NCI-H510A (cell line): Measurements from ENCODE around the gene IQGAP3.
"Not testable (repeated sequence)": the region's sequence is repeated elsewhere in the genome, so short reads cannot be mapped to it uniquely, and the experiment has no call there.

Source experiments
- DNase-seq: peaks from one replicate; lab custom pipeline; 2025; lab: John Stamatoyannopoulos, UW

IQGAP3 gene

GRCh38 chr1:156594190-156594589, 21.8 kb upstream of the IQGAP3 start:
- DNase-seq = no peak

- DNase-seq = no peak
These were observed 21.3 kb upstream of the IQGAP3 start for GRCh38 chr1:156593661-156593989.

GRCh38 chr1:156592910-156593660, 20.7 kb upstream of the IQGAP3 start:
- peak; percentile 72 for DNase-seq

GRCh38 chr1:156592158-156592909, 20.0 kb upstream of the IQGAP3 start:
- no peak for DNase-seq

GRCh38 chr1:156591432-156592157, 19.2 kb upstream of the IQGAP3 start, which contains the start of gene NAXE:
Gene NAXE, plus strand, starts transcription at chr1:156591776. Its CDS starts 29 bp downstream, at chr1:156591805.
- DNase-seq = peak; percentile 87

- DNase-seq = peak; percentile 41
These were observed 18.7 kb upstream of the IQGAP3 start for GRCh38 chr1:156591181-156591431.

GRCh38 chr1:156590326-156591180, 18.2 kb upstream of the IQGAP3 start:
- no peak for DNase-seq

- DNase-seq = no peak
These were observed 17.2 kb upstream of the IQGAP3 start for GRCh38 chr1:156589546-156589945.

GRCh38 chr1:156587927-156588326, 15.6 kb upstream of the IQGAP3 start:
- not testable (repeated sequence) for DNase-seq

- no peak for DNase-seq
These were observed 14.6 kb upstream of the IQGAP3 start for GRCh38 chr1:156586892-156587477.

- DNase-seq = no peak
These were observed 14.0 kb upstream of the IQGAP3 start for GRCh38 chr1:156586323-156586722.

GRCh38 chr1:156584813-156585212, 12.4 kb upstream of the IQGAP3 start:
- peak; percentile 50 for DNase-seq

- DNase-seq = no peak
These were observed 11.7 kb upstream of the IQGAP3 start for GRCh38 chr1:156583821-156584622.

- DNase-seq = no peak
These were observed 10.1 kb upstream of the IQGAP3 start for GRCh38 chr1:156582388-156583017.

GRCh38 chr1:156581661-156582387, 9.5 kb upstream of the IQGAP3 start:
- no peak for DNase-seq

GRCh38 chr1:156579472-156579871, 7.1 kb upstream of the IQGAP3 start, which contains the start of gene TTC24:
Gene TTC24, plus strand, starts transcription at chr1:156579723. Its CDS starts 1,642 bp downstream, at chr1:156581365.
- DNase-seq = no peak

- DNase-seq = no peak
These were observed 5.7 kb upstream of the IQGAP3 start for GRCh38 chr1:156578055-156578454.

GRCh38 chr1:156577550-156577949, 5.2 kb upstream of the IQGAP3 start:
- no peak for DNase-seq

GRCh38 chr1:156574039-156574633, 1.8 kb upstream of the IQGAP3 start:
- DNase-seq = no peak
